Heart left ventricle (tissue), 16 donors: ENCODE results near the gene FOXN1. TPM values are rescaled to one million over a fixed set of nuclear protein-coding genes. Genes with fewer than 3 reads are reported as not detected.

Source experiments
- ATAC-seq, 4 donors: fragments of 200-7000 bp; cut with Tn5 transposase; one replicate each; pipeline ENCODE4 v1.9.1; 2020 to 2022; ENCODE audit warnings: moderate library complexity in 4 of 4, mild to moderate bottlenecking in 3 of 4, moderate number of reproducible peaks in 1 of 4
- DNase-seq, 5 donors: peaks; one replicate each; pipeline ENCODE4 v3.0.0-alpha.2; 2020
- H3K27ac ChIP-seq, 12 donors: fragments of 200-600 bp; sonication (generic) in 4 of 12; one replicate each; pipeline versions ENCODE4 v1.5.0 to v1.8.0; 2016 to 2022; ENCODE audit warnings: mild to moderate bottlenecking in 2 of 12
- H3K27me3 ChIP-seq, 9 donors: fragments of 200-600 bp; sonication (generic) in 2 of 9; one replicate each; pipeline versions ENCODE4 v1.5.1 to v1.8.0; 2016 to 2022; ENCODE audit warnings: mild to moderate bottlenecking in 3 of 9
- H3K36me3 ChIP-seq, 9 donors: fragments of 200-600 bp; sonication (generic) in 2 of 9; one replicate each; pipeline versions ENCODE4 v1.5.0 to v1.8.0; 2018 to 2022; ENCODE audit warnings: mild to moderate bottlenecking in 2 of 9
- H3K4me1 ChIP-seq, 12 donors: fragments of 200-600 bp; sonication (generic) in 4 of 12; one replicate each; pipeline versions ENCODE4 v1.5.0 to v1.8.0; 2016 to 2022; ENCODE audit warnings: mild to moderate bottlenecking in 3 of 12
- H3K4me3 ChIP-seq, 12 donors: fragments of 200-600 bp; sonication (generic) in 4 of 12; one replicate each; pipeline versions ENCODE4 v1.5.0 to v1.8.0; 2017 to 2022; ENCODE audit warnings: mild to moderate bottlenecking in 9 of 12, moderate library complexity in 4 of 12
- H3K9me3 ChIP-seq, 12 donors: fragments of 200-600 bp; sonication (generic) in 4 of 12; one replicate each; pipeline versions ENCODE4 v1.5.0 to v1.8.0; 2016 to 2022; ENCODE audit warnings: mild to moderate bottlenecking in 1 of 12
- POLR2A ChIP-seq, 2 donors: fragments of 450-650 bp; IDR thresholded peaks; one replicate each; pipeline ENCODE4 v1.6.1; 2017; ENCODE audit warnings: antibody characterized with exemption in 2 of 2, mild to moderate bottlenecking in 2 of 2, moderate library complexity in 2 of 2
- WGBS, 4 donors: extraction: QIAGEN DNeasy Blood & Tissue Kit in 2 of 4; methylation state at CpG; one replicate each; pipeline versions ENCODE4 v1.1.5 to v1.1.7; 2013 to 2018; 5-methylcytosine and 5-hydroxymethylcytosine counted together
- intact Hi-C, 10 donors: fragments of 100-400 bp; cut with DNase I; formaldehyde crosslinking; loops; one replicate each; pipeline versions ENCODE4 v1.11.1 to v1.14.2; 2022
- polyA plus RNA-seq, 2 donors: library from polyadenylated mRNA; stranded (reverse); fragments of 200-250 nt; gene quantifications; one replicate each; pipeline ENCODE4 v1.2.3, GENCODE V29; 2013
- total RNA-seq, 9 donors: library from RNA; depleted of rRNA in 2 of 9; stranded (reverse); fragments of >200 nt in 2 of 9; fragmentation: NEBNext Ultra II Directional in 3 of 9; extraction: Animal tissue kit (Norgen Biotek cat#: 25700) in 3 of 9; gene quantifications; one replicate each; pipeline versions ENCODE4 v1.1.0 to v1.2.4, GENCODE V29; 2016 to 2023
- TF ChIP-seq, protein P1 (sequence below), 12 donors: fragments of 200-600 bp; sonication (generic) in 4 of 12; IDR thresholded peaks; one replicate each; pipeline versions ENCODE4 v1.5.0 to v1.8.0; 2018 to 2022; ENCODE audit warnings: antibody characterized with exemption in 12 of 12, mild to moderate bottlenecking in 5 of 12
- donor health status: ischemic (EF 13 %, LVEDD 7.1; RV severe dilation, severe dysfunction).
- donor health status: healthy with polysubstance abuse.
- donor health status: DM: no; HTN: yes; CAD: no.
- donor health status: DM: no; HTN: no; CAD: no.
- donor health status: ischemic (EF 25% LVEDD 6.9; RV normal size, moderate dysfunction).
- donor health status: ischemic (EF 25% LVEDD 5.7; RV mildly dilated, moderate dysfunction).
- donor health status: healthy.
- donor health status: DM: yes; HTN: yes; CAD: no.
- donor health status: ischemic (EF 35%, LVEDD 5.7; RV mildly dilated, moderate dysfunction).
- donor health status: nonischemic (EF 11% LVEDD 7.7; RV severe dilation, severe dysfunction).
- donor health status: DM: yes; HTN: yes; CAD: no.
- donor health status: PGD.
- donor health status: ischemic (EF 29% LVEDD 5.4; RV normal size, mild dysfunction).
- donor health status: nonischemic (EF 23%, LVEDD 6.1; RV moderate dilation, normal function).

The FOXN1 gene
- total and polyA plus RNA-seq, 11 donors, result not detected

DNA sequence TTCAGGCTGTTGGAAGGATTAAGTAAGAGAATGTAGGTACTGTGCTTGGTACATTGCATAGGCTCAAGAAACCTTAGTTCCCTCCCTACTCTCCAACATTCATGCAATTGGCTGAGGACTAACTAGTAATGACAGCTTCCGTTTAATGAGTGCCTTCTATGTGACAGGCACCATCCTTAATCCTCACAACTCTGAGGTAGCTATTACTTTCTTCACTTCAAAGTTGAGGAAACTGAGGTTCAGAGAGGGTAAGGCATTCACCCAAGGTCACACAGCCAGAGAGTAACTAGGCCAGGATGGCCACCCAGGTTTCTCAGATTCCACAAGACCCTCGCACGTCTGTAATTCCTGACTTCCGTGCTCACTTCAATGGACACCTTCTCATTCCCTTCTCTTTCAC is 24.1 kb downstream of the FOXN1 start:
- H3K36me3 ChIP-seq, result no peaks in the 10 kb centered on the region
- H3K9me3 ChIP-seq, result no peaks in the 10 kb centered on the region
- intact Hi-C loops, result loop anchor here in 1 of 10 donors (5.0 kb wide), 1 partner anchor 33 kb away; no protein-coding TSS in a partner anchor
- ATAC-seq (no peak), DNase-seq (no peak)
- 77 to 84% (median 81%) methylated on average over 4 of the region's 4 CpGs for WGBS, 4 donors
- no peak overlapping the region for H3K27ac ChIP-seq
- no peak overlapping the region for H3K4me3 ChIP-seq
- H3K4me1 ChIP-seq, result no peaks in the 10 kb centered on the region
- TF ChIP-seq, protein P1, sequence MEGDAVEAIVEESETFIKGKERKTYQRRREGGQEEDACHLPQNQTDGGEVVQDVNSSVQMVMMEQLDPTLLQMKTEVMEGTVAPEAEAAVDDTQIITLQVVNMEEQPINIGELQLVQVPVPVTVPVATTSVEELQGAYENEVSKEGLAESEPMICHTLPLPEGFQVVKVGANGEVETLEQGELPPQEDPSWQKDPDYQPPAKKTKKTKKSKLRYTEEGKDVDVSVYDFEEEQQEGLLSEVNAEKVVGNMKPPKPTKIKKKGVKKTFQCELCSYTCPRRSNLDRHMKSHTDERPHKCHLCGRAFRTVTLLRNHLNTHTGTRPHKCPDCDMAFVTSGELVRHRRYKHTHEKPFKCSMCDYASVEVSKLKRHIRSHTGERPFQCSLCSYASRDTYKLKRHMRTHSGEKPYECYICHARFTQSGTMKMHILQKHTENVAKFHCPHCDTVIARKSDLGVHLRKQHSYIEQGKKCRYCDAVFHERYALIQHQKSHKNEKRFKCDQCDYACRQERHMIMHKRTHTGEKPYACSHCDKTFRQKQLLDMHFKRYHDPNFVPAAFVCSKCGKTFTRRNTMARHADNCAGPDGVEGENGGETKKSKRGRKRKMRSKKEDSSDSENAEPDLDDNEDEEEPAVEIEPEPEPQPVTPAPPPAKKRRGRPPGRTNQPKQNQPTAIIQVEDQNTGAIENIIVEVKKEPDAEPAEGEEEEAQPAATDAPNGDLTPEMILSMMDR (IDR thresholded peaks at IDR 0.05), result no peak
- TF ChIP-seq POLR2A (IDR thresholded peaks at IDR 0.05), result no peak
- peaks cover 0 to 6% (median 0%) of the 10 kb centered on the region in 9 donors for H3K27me3 ChIP-seq

DNA sequence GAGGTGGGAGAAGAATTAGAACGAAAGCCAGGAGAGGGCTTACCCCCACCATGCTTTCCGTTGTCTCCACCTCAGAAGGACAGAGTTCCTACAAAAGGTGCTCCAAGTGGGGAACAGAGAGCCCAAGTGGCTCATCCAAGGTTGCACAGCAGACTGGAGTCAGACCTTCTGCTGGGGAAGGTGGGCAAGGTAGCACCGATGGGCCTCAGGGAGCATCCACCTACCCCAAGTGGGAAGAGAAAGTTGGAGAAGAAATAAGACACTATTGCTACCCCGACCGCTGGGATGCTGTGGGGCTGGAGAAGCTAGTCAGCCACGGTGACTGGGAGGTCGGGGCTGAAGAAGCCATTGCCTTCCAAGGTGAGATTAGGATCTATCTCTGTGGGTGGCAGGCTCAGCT is 24.8 kb downstream of the FOXN1 start:
- Histone ChIP-seq H3K27ac (no peak overlapping the region), H3K9me3 (no peaks in the 10 kb centered on the region), H3K4me1 (no peaks in the 10 kb centered on the region), H3K36me3 (no peaks in the 10 kb centered on the region), H3K27me3 (peaks cover 0 to 6% (median 0%) of the 10 kb centered on the region in 9 donors), H3K4me3 (no peak overlapping the region)
- WGBS, 4 donors, result 72 to 75% (median 73%) methylated on average over 6 to 7 of the region's 7 CpGs
- intact Hi-C loops, result loop anchor here in 1 of 10 donors (5.0 kb wide), 1 partner anchor 34 kb away; no protein-coding TSS in a partner anchor
- TF ChIP-seq, protein P1 (IDR thresholded peaks at IDR 0.05), result no peak
- TF ChIP-seq POLR2A (IDR thresholded peaks at IDR 0.05), result no peak
- DNase-seq (no peak), ATAC-seq (no peak)

DNA sequence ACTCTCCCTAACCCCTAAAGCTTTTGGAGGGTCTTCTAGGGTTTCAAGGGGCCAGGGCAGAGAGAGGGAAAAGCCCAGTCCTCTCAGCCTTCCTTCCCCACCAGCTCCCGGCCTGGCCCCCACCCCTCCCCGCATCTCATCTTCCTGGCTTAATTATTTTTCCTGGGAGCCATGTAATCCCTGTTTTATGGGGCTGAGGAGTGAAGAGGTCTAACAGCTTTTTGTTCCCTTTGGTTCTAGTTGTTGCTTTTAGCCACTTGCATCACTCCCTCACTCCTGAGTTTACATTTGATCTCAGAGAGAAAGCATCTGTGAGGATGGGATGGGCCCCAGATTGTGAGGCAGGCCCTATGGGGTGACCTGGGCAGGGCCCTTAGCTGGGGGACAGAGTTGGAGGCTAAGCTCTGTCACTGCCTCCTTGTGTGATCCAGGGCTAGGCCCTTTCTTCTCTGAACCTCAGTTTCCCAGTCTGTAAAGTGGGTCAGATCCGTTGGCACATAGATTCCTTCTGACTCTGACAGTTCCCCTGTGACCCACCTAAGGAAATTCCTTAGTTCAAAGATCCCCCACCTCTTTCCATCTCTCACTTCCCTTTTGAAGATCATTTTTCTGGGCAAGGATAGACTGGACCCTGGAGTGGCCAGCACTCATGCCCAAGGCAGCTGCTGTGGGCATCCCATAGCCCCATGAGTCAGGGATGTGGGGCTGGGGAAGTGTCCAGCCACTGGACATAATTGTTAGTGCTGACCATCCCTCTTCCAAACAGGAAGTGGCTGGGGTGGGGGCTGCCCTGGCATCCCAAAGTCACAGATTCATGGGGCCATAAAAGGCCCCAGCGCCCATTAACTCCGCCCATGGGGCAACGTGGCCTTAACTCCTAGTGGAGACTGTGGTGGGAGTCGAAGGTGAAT is 26.2 kb downstream of the FOXN1 start:
- Histone ChIP-seq H3K9me3 (no peaks in the 10 kb centered on the region), H3K4me3 (no peak overlapping the region), H3K36me3 (no peaks in the 10 kb centered on the region), H3K27me3 (peaks cover 0 to 6% (median 0%) of the 10 kb centered on the region in 9 donors), H3K27ac (no peak overlapping the region), H3K4me1 (no peaks in the 10 kb centered on the region)
- 60 to 83% (median 77%) methylated on average over 3 to 7 of the region's 7 CpGs for WGBS, 4 donors
- TF ChIP-seq POLR2A (IDR thresholded peaks at IDR 0.05), result no peak
- TF ChIP-seq, protein P1 (IDR thresholded peaks at IDR 0.05), result no peak
- no peak for ATAC-seq
- intact Hi-C loops, result loop anchor here in 1 of 10 donors (5.0 kb wide), 1 partner anchor 35 kb away; no protein-coding TSS in a partner anchor
- DNase-seq, result no peak

DNA sequence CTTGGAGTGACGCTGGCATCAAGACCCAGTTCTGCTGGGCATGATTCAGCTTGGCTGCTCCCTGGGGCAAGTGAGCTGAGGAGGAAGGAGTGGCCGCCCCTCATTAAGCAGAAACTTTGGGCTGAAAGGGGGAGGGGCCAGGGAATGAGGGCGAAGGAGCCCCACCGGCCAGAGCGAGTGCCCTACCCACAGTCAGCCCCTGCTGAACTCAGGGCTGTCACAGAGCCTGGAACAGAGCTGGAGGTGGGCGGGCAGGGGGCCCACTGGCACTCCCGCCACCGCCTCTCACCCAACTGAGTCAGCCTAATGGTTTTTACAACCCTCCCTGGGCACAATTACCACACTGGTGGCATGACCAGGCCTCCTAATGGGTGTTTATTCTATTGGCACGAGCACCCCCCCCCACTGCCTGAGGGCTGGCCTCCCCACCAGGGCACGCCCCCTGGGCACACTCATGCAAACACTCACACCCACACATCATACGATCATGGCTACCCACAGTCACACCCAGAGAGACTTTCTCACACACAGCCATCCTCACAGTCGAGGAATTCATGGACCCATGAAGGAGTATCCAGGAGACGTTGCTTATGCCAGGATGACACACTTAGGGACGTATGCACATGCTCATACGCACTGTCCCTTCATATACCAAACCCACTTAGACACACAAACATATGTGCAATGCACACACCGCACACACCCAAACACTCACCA is 27.1 kb downstream of the FOXN1 start:
- WGBS, 4 donors, result 83 to 86% (median 84%) methylated on average over 8 to 16 of the region's 16 CpGs
- Histone ChIP-seq H3K9me3 (no peaks in the 10 kb centered on the region), H3K36me3 (no peaks in the 10 kb centered on the region), H3K27ac (no peak overlapping the region), H3K4me3 (no peak overlapping the region), H3K4me1 (no peaks in the 10 kb centered on the region), H3K27me3 (peaks cover 0 to 6% (median 0%) of the 10 kb centered on the region in 9 donors)
- DNase-seq (no peak), ATAC-seq (no peak)
- intact Hi-C loops, result loop anchor here in 1 of 10 donors (5.0 kb wide), 1 partner anchor 36 kb away; no protein-coding TSS in a partner anchor
- TF ChIP-seq, protein P1 (IDR thresholded peaks at IDR 0.05), result no peak
- TF ChIP-seq POLR2A (IDR thresholded peaks at IDR 0.05), result no peak
